ENCODE measurements around the gene COG7.

Gene COG7

DNA sequence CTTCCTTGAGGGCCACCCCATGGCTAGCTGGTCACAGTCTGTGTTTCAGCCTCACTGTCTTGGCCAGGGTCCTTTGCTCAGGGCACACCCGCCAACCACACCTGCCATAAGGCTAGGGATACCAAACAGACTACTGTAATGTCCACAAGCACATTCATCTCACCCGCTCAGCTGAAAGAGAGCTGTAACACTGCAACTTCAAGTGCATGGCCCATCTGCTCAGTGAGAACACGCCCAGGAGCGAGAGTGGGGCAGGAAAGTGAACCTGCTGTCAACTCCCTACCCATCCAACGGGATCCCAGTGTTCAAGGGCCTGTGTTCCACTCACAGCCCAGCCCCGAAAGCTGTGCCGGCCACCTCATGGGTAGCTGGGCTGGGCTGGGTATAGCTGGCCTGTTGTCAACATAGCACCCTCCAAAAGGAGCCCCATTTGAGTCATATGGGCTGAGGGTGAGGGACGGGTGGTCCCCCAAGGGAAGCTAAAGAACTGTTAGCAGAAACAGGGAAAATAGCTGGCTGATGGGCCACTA lies 95.2 kb downstream of the COG7 start:
- DNase-seq: no peak

GRCh38 chr16:23356941-23357340 lies 96.0 kb downstream of the COG7 start:
- Histone ChIP-seq H3K4me3 (ENCODE audit: low read depth, low read length) (no peak overlapping the region), H3K9me3 (ENCODE audit: severe bottlenecking) (no peaks in the 10 kb centered on the region), H3K27me3 (ENCODE audit: insufficient read depth, low read depth, severe bottlenecking) (no peaks in the 10 kb centered on the region), H3K36me3 (no peaks in the 10 kb centered on the region), H3K27ac (no peak overlapping the region)
- TF ChIP-seq, protein P1, sequence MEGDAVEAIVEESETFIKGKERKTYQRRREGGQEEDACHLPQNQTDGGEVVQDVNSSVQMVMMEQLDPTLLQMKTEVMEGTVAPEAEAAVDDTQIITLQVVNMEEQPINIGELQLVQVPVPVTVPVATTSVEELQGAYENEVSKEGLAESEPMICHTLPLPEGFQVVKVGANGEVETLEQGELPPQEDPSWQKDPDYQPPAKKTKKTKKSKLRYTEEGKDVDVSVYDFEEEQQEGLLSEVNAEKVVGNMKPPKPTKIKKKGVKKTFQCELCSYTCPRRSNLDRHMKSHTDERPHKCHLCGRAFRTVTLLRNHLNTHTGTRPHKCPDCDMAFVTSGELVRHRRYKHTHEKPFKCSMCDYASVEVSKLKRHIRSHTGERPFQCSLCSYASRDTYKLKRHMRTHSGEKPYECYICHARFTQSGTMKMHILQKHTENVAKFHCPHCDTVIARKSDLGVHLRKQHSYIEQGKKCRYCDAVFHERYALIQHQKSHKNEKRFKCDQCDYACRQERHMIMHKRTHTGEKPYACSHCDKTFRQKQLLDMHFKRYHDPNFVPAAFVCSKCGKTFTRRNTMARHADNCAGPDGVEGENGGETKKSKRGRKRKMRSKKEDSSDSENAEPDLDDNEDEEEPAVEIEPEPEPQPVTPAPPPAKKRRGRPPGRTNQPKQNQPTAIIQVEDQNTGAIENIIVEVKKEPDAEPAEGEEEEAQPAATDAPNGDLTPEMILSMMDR (IDR thresholded peaks at IDR 0.05; ENCODE audit: low read depth, low read length): no peak
- DNase-seq: no peak

More for the DNA sequence above, 95.2 kb downstream of the COG7 start:
- H3K4me3 ChIP-seq (ENCODE audit: low read depth, low read length): no peak overlapping the region
- H3K9me3 ChIP-seq (ENCODE audit: severe bottlenecking): no peaks in the 10 kb centered on the region
- no peaks in the 10 kb centered on the region for H3K36me3 ChIP-seq
- TF ChIP-seq, protein P1 (IDR thresholded peaks at IDR 0.05; ENCODE audit: low read depth, low read length): no peak
- no peaks in the 10 kb centered on the region for H3K27me3 ChIP-seq (ENCODE audit: insufficient read depth, low read depth, severe bottlenecking)
- H3K27ac ChIP-seq: no peak overlapping the region

DNA sequence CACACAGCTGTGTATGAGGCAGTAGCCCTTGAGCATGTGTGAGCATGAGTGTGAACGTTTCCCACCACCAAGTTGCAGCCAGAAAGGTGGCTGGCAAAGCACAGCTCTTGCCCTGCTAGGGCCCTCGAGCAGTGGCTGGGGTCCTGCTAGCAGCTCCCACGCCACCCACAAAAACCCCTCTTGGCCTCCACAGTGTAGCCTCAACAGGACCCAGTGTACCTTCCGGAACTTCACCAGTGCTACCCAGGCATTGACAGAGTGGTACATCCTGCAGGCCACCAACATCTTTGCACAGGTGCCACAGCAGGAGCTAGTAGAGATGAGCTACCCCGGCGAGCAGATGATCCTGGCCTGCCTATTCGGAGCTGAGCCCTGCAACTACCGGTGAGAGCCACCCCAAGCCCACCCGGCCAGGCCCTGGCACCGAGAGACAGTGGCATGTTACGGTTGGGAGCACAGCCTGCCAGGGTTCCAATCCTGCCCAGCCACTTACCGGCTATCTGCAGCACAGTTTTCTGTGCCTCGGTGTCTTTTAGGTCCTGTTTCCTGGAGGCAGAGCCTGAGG lies 97.8 kb downstream of the COG7 start:
- DNase-seq: no peak
- H3K9me3 ChIP-seq (ENCODE audit: severe bottlenecking): no peaks in the 10 kb centered on the region
- no peaks in the 10 kb centered on the region for H3K36me3 ChIP-seq
- TF ChIP-seq, protein P1 (IDR thresholded peaks at IDR 0.05; ENCODE audit: low read depth, low read length): no peak
- no peaks in the 10 kb centered on the region for H3K27me3 ChIP-seq (ENCODE audit: insufficient read depth, low read depth, severe bottlenecking)
- H3K27ac ChIP-seq: no peak overlapping the region
- no peak overlapping the region for H3K4me3 ChIP-seq (ENCODE audit: low read depth, low read length)

GRCh38 chr16:23354246-23354645 lies 98.7 kb downstream of the COG7 start:
- H3K36me3 ChIP-seq: no peaks in the 10 kb centered on the region
- H3K9me3 ChIP-seq (ENCODE audit: severe bottlenecking): no peaks in the 10 kb centered on the region
- TF ChIP-seq, protein P1 (IDR thresholded peaks at IDR 0.05; ENCODE audit: low read depth, low read length): no peak
- no peak for DNase-seq
- H3K4me3 ChIP-seq (ENCODE audit: low read depth, low read length): no peak overlapping the region
- H3K27me3 ChIP-seq (ENCODE audit: insufficient read depth, low read depth, severe bottlenecking): no peaks in the 10 kb centered on the region
- H3K27ac ChIP-seq: no peak overlapping the region

- Histone ChIP-seq H3K4me3 (ENCODE audit: low read depth, low read length) (no peak overlapping the region), H3K27me3 (ENCODE audit: insufficient read depth, low read depth, severe bottlenecking) (no peaks in the 10 kb centered on the region), H3K27ac (no peak overlapping the region), H3K36me3 (no peaks in the 10 kb centered on the region), H3K9me3 (ENCODE audit: severe bottlenecking) (no peaks in the 10 kb centered on the region)
- no peak for DNase-seq
- TF ChIP-seq, protein P1 (IDR thresholded peaks at IDR 0.05; ENCODE audit: low read depth, low read length): no peak
Measured at GRCh38 chr16:23353440-23353839, 99.5 kb downstream of the COG7 start.

GRCh38 chr16:23351360-23351759 lies 101.6 kb downstream of the COG7 start:
- Histone ChIP-seq H3K9me3 (ENCODE audit: severe bottlenecking) (no peaks in the 10 kb centered on the region), H3K27ac (no peak overlapping the region), H3K27me3 (ENCODE audit: insufficient read depth, low read depth, severe bottlenecking) (no peaks in the 10 kb centered on the region), H3K36me3 (no peaks in the 10 kb centered on the region), H3K4me3 (ENCODE audit: low read depth, low read length) (no peak overlapping the region)
- TF ChIP-seq, protein P1 (IDR thresholded peaks at IDR 0.05; ENCODE audit: low read depth, low read length): no peak
- DNase-seq: no peak

All from WERI-Rb-1 (cell line).